ENCODE data around the gene NDRG4.

The NDRG4 gene

DNA sequence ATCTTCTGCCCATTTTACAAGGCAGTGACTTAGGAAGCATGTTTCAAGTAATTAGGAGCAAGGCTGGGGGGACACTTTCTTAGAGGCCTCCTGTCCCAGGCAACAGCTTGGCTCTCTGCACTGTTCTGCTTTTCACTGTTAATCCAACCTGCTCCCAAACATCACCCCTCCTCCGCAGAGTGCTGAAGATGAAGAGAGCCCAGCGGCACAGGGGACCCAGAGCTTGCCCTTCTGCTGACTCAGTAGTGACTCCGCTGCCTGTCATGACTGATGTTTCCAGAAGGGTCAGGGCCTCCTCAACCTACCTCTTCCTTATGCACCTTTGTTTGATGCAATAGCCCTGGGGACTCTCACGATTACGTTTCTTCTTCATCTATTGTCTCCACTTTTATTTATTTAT is 38.9 kb upstream of the NDRG4 start:
- TF ChIP-seq, protein P1, sequence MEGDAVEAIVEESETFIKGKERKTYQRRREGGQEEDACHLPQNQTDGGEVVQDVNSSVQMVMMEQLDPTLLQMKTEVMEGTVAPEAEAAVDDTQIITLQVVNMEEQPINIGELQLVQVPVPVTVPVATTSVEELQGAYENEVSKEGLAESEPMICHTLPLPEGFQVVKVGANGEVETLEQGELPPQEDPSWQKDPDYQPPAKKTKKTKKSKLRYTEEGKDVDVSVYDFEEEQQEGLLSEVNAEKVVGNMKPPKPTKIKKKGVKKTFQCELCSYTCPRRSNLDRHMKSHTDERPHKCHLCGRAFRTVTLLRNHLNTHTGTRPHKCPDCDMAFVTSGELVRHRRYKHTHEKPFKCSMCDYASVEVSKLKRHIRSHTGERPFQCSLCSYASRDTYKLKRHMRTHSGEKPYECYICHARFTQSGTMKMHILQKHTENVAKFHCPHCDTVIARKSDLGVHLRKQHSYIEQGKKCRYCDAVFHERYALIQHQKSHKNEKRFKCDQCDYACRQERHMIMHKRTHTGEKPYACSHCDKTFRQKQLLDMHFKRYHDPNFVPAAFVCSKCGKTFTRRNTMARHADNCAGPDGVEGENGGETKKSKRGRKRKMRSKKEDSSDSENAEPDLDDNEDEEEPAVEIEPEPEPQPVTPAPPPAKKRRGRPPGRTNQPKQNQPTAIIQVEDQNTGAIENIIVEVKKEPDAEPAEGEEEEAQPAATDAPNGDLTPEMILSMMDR (IDR thresholded peaks at IDR 0.05; ENCODE audit: low read depth, low read length): no peak
- DNase-seq (ENCODE audit: low read depth in 2 of 2): no peak
- no peak overlapping the region for H3K4me3 ChIP-seq (replicated peaks in 1 of 2; ENCODE audit: low read depth in 2 of 2, low read length in 2 of 2)

DNA sequence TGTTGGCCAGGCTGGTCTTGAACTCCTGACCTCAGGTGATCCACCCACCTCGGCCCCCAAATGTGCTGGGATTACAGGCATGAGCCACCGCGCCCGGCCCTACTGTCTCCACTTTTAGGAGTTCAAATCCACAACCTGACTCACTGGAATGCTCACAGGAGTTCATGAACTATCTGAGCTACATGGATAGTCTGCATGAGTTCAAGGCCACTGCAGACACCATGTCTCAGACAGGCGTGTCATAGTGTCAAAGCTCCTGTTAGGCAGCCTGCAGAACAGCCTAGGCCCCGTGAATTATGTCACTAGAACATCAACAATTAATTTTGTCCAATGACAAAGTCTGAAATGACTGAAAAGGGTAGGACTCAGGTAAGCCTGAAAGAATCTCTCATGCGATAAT is 38.3 kb upstream of the NDRG4 start:
- no peak overlapping the region for H3K4me3 ChIP-seq (replicated peaks in 1 of 2; ENCODE audit: low read depth in 2 of 2, low read length in 2 of 2)
- DNase-seq (ENCODE audit: low read depth in 2 of 2): no peak
- TF ChIP-seq, protein P1 (IDR thresholded peaks at IDR 0.05; ENCODE audit: low read depth, low read length): no peak

DNA sequence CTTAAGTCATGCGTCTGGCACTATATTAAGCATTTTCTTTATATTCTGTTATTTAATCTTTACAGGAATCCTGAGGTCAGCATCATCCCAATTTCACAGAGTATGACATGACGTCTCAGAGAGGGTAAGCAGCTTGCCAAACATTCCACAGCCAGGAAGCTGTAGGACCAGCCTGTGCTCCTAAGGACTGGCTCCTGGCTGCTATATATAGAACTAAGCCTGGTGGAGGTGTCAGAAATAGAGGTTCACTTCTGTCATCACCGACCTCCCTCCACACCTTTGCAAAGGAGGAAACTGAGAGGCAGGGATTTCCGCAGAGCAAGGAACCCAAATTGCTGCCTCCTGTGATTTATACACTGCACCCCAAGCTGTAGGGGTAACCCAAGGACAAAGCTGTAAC is 37.9 kb upstream of the NDRG4 start:
- TF ChIP-seq, protein P1 (IDR thresholded peaks at IDR 0.05; ENCODE audit: low read depth, low read length): no peak
- H3K4me3 ChIP-seq (replicated peaks in 1 of 2; ENCODE audit: low read depth in 2 of 2, low read length in 2 of 2): no peak overlapping the region
- DNase-seq (ENCODE audit: low read depth in 2 of 2): no peak

DNA sequence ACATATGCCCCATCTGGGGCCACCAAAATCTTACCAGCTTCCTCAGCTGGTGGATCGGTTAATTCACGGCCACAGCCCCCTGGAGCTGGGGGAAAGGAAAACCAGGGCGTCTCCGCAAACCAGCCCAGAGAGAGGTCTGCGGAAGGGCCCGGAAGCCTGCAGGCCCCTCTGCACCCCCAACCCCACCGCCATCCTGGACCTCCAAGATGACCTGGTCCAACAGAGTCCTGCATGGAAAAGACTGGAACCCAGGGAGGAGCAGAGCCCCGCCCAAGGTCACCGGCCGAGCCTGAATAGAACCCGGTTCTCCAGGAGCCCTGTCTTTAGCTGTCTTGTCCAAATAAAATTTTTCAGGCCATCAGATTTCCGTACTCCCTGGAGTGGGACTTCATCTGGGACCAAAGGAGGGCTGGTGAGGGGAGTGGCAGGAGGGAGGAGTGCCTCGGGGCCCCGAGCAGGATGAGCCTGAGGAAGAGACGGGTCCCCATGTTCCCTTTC is 37.4 kb upstream of the NDRG4 start:
- H3K4me3 ChIP-seq (replicated peaks in 1 of 2; ENCODE audit: low read depth in 2 of 2, low read length in 2 of 2): no peak overlapping the region
- TF ChIP-seq, protein P1 (IDR thresholded peaks at IDR 0.05; ENCODE audit: low read depth, low read length): no peak
- no peak for DNase-seq (ENCODE audit: low read depth in 2 of 2)

DNA sequence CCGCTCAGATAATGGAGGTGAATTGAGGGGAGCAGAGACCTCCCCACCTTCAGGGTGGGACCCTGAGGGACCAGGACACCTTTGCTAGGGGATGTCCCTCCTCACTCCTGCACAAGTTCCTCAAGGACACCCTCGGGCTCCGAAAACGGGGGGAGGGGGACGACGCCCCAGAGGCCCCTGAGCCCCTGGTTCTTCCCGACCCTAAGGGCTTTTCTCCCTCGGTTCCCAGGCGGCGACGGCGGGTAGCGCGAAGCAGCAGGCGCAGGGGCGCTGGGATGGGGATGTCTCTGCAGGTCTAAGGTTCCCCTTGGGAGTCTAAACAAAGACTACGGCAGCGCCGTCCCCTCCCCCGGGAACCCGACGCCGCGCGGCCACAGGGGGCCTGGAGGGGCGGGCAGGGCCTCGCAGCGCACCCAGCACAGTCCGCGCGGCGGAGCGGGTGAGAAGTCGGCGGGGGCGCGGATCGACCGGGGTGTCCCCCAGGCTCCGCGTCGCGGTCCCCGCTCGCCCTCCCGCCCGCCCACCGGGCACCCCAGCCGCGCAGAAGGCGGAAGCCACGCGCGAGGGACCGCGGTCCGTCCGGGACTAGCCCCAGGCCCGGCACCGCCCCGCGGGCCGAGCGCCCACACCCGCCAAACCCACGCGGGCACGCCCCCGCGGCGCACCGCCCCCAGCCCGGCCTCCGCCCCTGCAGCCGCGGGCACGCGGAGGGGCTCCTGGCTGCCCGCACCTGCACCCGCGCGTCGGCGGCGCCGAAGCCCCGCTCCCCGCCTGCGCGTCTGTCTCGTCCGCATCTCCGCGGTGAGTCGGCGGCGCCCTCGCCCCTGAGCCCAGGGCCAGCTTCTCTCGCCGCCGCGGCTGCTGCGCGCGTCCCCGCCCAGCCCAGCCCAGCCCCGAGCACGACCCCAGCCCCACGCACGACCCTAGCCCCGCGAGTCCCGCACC is 36.7 kb upstream of the NDRG4 start:
- H3K4me3 ChIP-seq (replicated peaks in 1 of 2; ENCODE audit: low read depth in 2 of 2, low read length in 2 of 2): no peak overlapping the region
- TF ChIP-seq, protein P1 (IDR thresholded peaks at IDR 0.05; ENCODE audit: low read depth, low read length): no peak
- DNase-seq (ENCODE audit: low read depth in 2 of 2): no peak

DNA sequence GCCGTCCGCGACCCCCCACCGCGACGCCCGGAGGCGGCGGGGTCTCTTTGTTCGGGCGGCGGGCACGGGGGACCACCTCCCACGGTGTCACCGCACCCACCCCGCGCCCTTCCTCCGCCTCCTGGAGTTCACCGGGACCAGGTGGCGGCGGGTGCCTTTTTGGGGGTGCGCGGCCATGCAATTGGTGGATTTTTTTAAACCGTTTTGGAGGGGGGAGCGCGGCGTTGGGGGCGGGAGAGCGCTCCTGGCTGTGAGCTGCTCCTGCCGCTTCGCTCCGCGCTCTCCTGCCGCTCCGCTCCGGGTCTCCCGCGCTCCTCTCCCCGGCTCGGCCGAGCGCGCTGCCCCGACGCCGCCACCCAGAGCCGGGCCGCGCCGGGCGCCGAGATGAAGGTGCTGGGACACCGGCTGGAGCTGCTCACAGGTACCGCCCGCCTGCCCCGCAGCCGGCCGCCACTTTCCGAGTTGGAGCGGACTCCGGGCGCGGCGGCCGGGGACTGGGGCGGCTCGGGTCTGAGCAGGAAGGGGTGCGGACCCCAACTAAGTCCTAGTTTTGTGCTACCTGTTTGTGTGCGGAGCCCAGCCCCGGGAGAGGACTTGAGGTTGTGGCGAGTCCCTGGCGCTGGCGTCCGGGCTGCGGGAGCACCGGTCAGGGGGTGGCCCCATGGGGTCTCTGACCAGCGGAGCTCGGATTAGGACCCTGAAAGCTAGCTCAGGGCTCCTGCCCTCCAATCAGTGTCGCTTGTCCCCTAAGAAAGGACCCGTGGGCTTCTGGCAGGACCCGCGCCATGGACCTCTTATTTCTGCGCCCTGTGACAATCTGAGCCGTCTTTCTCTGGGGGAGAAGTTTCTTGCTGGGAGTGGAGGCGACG is 35.7 kb upstream of the NDRG4 start:
- TF ChIP-seq, protein P1 (IDR thresholded peaks at IDR 0.05; ENCODE audit: low read depth, low read length): no peak
- no peak for DNase-seq (ENCODE audit: low read depth in 2 of 2)
- H3K4me3 ChIP-seq (replicated peaks in 1 of 2; ENCODE audit: low read depth in 2 of 2, low read length in 2 of 2): peak overlapping the region in 1 of 2 donors; percentile 19
